ENCODE results near the gene C7orf25.

The C7orf25 gene

DNA sequence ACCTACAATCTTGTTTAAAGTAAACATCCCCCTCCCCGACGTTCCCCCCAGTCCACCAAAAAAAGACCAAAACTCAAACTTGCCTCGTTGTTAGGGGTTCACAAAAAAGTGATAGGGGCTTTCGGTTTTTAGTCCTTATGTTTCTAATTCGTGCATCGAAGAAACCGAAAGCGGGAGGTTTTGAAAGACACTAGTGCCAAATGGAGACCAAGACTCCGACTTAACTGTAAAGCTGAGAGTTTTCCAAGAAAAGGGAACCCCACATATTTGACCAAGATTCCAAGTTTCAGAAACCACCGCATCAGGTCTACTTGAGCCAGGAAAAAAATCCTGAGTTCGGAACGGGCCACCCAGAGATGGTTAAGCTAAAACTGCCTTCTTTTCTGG lies 19.6 kb upstream of the C7orf25 start:
- peak overlapping the region; percentile 96 for H3K4me3 ChIP-seq (ENCODE audit: low read depth, low read length)
- DNase-seq (ENCODE audit: low read depth), result peak; percentile 34
- TF ChIP-seq MYC (IDR thresholded peaks at IDR 0.05; ENCODE audit: low read depth, low read length) (no peak), POLR2A (IDR thresholded peaks at IDR 0.05; ENCODE audit: extremely low read depth, insufficient read length) (no peak)
- TF ChIP-seq, protein P1, sequence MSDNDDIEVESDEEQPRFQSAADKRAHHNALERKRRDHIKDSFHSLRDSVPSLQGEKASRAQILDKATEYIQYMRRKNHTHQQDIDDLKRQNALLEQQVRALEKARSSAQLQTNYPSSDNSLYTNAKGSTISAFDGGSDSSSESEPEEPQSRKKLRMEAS (IDR thresholded peaks at IDR 0.05; ENCODE audit: low read depth, low read length), result no peak
- TF ChIP-seq, protein P2, sequence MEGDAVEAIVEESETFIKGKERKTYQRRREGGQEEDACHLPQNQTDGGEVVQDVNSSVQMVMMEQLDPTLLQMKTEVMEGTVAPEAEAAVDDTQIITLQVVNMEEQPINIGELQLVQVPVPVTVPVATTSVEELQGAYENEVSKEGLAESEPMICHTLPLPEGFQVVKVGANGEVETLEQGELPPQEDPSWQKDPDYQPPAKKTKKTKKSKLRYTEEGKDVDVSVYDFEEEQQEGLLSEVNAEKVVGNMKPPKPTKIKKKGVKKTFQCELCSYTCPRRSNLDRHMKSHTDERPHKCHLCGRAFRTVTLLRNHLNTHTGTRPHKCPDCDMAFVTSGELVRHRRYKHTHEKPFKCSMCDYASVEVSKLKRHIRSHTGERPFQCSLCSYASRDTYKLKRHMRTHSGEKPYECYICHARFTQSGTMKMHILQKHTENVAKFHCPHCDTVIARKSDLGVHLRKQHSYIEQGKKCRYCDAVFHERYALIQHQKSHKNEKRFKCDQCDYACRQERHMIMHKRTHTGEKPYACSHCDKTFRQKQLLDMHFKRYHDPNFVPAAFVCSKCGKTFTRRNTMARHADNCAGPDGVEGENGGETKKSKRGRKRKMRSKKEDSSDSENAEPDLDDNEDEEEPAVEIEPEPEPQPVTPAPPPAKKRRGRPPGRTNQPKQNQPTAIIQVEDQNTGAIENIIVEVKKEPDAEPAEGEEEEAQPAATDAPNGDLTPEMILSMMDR (IDR thresholded peaks at IDR 0.05; ENCODE audit: low read depth, low read length), result no peak

- H3K4me3 ChIP-seq (ENCODE audit: low read depth, low read length), result peak overlapping the region; percentile 96
- TF ChIP-seq, protein P2 (IDR thresholded peaks at IDR 0.05; ENCODE audit: low read depth, low read length), result no peak
- TF ChIP-seq, protein P1 (IDR thresholded peaks at IDR 0.05; ENCODE audit: low read depth, low read length), result no peak
- TF ChIP-seq POLR2A (IDR thresholded peaks at IDR 0.05; ENCODE audit: extremely low read depth, insufficient read length), result no peak
- no peak for TF ChIP-seq MYC (IDR thresholded peaks at IDR 0.05; ENCODE audit: low read depth, low read length)
- no peak for DNase-seq (ENCODE audit: low read depth)
Observed at GRCh38 chr7:42930889-42931288, 19.0 kb upstream of the C7orf25 start.

DNA sequence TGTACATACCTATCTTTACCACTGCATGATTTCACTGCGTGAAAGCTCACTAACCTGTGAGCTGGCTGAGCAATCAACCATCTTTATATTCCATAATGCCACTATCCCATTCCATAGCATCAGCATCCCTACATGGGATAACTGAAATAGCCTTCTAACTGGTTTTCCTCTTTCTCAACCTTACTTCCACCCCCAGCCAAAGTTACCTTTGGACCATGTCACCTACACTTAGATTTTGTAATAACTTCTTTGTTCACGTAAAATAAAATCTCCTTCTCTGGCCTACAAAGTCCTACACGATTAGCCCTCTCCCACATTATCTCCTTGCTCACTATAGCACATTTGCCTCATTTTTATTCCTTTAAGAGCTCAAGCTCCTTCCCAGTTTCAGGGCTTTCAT lies 17.6 kb upstream of the C7orf25 start:
- no peak for DNase-seq (ENCODE audit: low read depth)

GRCh38 chr7:42928754-42929153 lies 16.9 kb upstream of the C7orf25 start:
- TF ChIP-seq, protein P1 (IDR thresholded peaks at IDR 0.05; ENCODE audit: low read depth, low read length), result no peak
- TF ChIP-seq, protein P2 (IDR thresholded peaks at IDR 0.05; ENCODE audit: low read depth, low read length), result no peak
- TF ChIP-seq MYC (IDR thresholded peaks at IDR 0.05; ENCODE audit: low read depth, low read length), result no peak
- no peak for TF ChIP-seq POLR2A (IDR thresholded peaks at IDR 0.05; ENCODE audit: extremely low read depth, insufficient read length)
- DNase-seq (ENCODE audit: low read depth), result peak; percentile 37
- H3K4me3 ChIP-seq (ENCODE audit: low read depth, low read length), result peak overlapping the region; percentile 96

More for the DNA sequence above, 17.6 kb upstream of the C7orf25 start:
- TF ChIP-seq MYC (IDR thresholded peaks at IDR 0.05; ENCODE audit: low read depth, low read length) (no peak), POLR2A (IDR thresholded peaks at IDR 0.05; ENCODE audit: extremely low read depth, insufficient read length) (no peak)
- TF ChIP-seq, protein P1 (IDR thresholded peaks at IDR 0.05; ENCODE audit: low read depth, low read length), result no peak
- TF ChIP-seq, protein P2 (IDR thresholded peaks at IDR 0.05; ENCODE audit: low read depth, low read length), result no peak
- H3K4me3 ChIP-seq (ENCODE audit: low read depth, low read length), result peak overlapping the region; percentile 96

DNA sequence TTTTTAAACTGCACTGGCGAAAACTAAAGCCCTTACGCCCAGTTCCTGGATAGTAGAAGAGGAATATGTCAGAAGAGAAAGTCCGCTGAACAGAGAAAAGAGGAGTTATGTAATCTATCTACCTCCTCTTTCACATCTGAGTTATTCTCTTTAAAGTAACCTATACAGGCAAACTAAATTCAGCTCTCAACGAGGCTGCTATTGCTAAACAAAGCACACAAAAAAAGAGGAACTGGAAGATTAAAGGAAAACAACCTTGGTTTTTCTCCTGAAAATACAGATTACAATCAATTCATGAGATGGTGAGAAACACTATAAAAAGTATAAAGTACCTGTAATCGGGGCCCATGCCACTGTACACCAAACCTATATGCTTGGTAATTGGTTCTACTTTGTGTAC lies 14.3 kb upstream of the C7orf25 start:
- H3K4me3 ChIP-seq (ENCODE audit: low read depth, low read length), result no peak overlapping the region
- peak; percentile 64 for DNase-seq (ENCODE audit: low read depth)
- TF ChIP-seq POLR2A (IDR thresholded peaks at IDR 0.05; ENCODE audit: extremely low read depth, insufficient read length), result no peak
- peak; percentile 34; the same call in 1 of the 2 replicates for TF ChIP-seq MYC (IDR thresholded peaks at IDR 0.05; ENCODE audit: low read depth, low read length)

DNA sequence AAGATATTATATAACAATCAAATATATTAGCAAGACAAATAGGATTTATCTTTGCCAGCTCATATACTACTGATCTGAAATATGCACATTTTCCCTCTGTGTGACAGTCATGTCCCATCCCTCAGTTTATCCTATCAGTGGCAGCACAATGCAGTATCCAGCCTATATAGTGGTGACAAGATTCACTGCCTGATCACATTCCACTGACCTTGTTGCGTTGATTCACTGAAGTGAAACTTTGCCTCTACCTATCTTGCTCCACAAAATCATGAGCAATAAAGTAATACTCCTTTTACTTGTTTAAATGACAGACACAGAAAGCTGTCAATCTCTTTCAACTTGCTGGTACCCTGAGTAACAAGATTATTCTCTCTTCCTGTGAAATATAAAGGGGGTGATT lies 13.8 kb upstream of the C7orf25 start:
- DNase-seq (ENCODE audit: low read depth), result no peak
- TF ChIP-seq POLR2A (IDR thresholded peaks at IDR 0.05; ENCODE audit: extremely low read depth, insufficient read length), result no peak
- TF ChIP-seq, protein P1 (IDR thresholded peaks at IDR 0.05; ENCODE audit: low read depth, low read length), result no peak
- TF ChIP-seq, protein P2 (IDR thresholded peaks at IDR 0.05; ENCODE audit: low read depth, low read length), result no peak
- no peak for TF ChIP-seq MYC (IDR thresholded peaks at IDR 0.05; ENCODE audit: low read depth, low read length)
- H3K4me3 ChIP-seq (ENCODE audit: low read depth, low read length), result no peak overlapping the region
